Activated naive CD8-positive, alpha-beta T cell treated with anti-CD3 and anti-CD28 coated beads for 36 hours (primary cell): ENCODE data around the gene CAPRIN1. TPM values are rescaled to one million over a fixed set of nuclear protein-coding genes. Genes with fewer than 3 reads are reported as not detected.

ENCODE experiments used
- DNase-seq: peaks from one replicate; pipeline ENCODE4 v3.0.0; 2021
- H3K27ac Mint-ChIP-seq: one replicate; pipeline ENCODE4 v1.8.0; 2022; ENCODE audit warnings: mild to moderate bottlenecking, moderate library complexity, mixed read lengths
- H3K27me3 Mint-ChIP-seq: one replicate; pipeline ENCODE4 v1.8.0; 2022; ENCODE audit warnings: mild to moderate bottlenecking, mixed read lengths
- H3K36me3 Mint-ChIP-seq: one replicate; pipeline ENCODE4 v1.8.0; 2021; ENCODE audit warnings: mild to moderate bottlenecking, mixed read lengths
- H3K4me1 Mint-ChIP-seq: one replicate; pipeline ENCODE4 v1.8.0; 2021; ENCODE audit warnings: mixed read lengths
- H3K4me3 Mint-ChIP-seq: one replicate; pipeline ENCODE4 v1.8.0; 2022; ENCODE audit warnings: mild to moderate bottlenecking, moderate library complexity, mixed read lengths
- H3K9me3 Mint-ChIP-seq: one replicate; pipeline ENCODE4 v1.8.0; 2022; ENCODE audit warnings: mixed read lengths
- total RNA-seq, 2 experiments: library from RNA; stranded (reverse); gene quantifications; one replicate each; pipeline ENCODE4 v1.2.3, GENCODE V29; 2021

CAPRIN1 gene
- total RNA-seq, 2 experiments from 2014 or later = 313 to 342 TPM

DNA sequence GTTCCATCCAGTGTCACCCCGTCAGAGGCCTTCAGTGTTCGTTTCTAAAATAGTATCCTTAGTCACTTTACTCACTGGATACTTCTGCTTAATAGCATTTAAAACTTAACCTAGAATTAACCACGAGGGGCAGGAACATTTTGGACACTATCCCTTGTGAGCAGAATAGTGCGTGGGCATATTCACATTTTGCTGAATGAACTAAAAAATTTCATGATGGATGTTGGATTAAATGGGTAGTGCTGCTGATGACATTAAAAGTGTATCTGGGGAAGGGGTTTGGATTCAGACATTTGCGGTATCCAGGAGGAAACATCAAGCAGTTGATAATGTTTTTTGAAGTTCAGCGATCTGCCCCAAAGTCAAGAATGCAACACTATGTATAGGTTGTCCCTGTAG, 53.1 kb downstream of the CAPRIN1 start:
- peak overlapping the region; percentile 87 for H3K4me3 Mint-ChIP-seq
- no peaks in the 10 kb centered on the region for H3K9me3 Mint-ChIP-seq
- H3K4me1 Mint-ChIP-seq = peaks cover 46% of the 10 kb centered on the region
- DNase-seq = no peak
- H3K27ac Mint-ChIP-seq = peak overlapping the region; percentile 98
- H3K27me3 Mint-ChIP-seq = peaks cover 7% of the 10 kb centered on the region
- H3K36me3 Mint-ChIP-seq = peaks cover 42% of the 10 kb centered on the region

GRCh38 chr11:34105079-34105956, 53.8 kb downstream of the CAPRIN1 start, which contains the start of gene NAT10:
TSS of gene NAT10 (plus strand) at chr11:34105629. CDS start at chr11:34108226, 2,597 bp downstream.
- H3K4me1 Mint-ChIP-seq = peaks cover 49% of the 10 kb centered on the region
- peaks cover 45% of the 10 kb centered on the region for H3K36me3 Mint-ChIP-seq
- peak within 1 kb of the TSS; percentile 87 for H3K4me3 Mint-ChIP-seq
- H3K27ac Mint-ChIP-seq = peak within 1 kb of the TSS; percentile 98
- peak; percentile 94 for DNase-seq
- peaks cover 7% of the 10 kb centered on the region for H3K27me3 Mint-ChIP-seq
- no peaks in the 10 kb centered on the region for H3K9me3 Mint-ChIP-seq

GRCh38 chr11:34105957-34106504, 54.5 kb downstream of the CAPRIN1 start:
- no peaks in the 10 kb centered on the region for H3K9me3 Mint-ChIP-seq
- peak overlapping the region; percentile 87 for H3K4me3 Mint-ChIP-seq
- peaks cover 49% of the 10 kb centered on the region for H3K4me1 Mint-ChIP-seq

DNA sequence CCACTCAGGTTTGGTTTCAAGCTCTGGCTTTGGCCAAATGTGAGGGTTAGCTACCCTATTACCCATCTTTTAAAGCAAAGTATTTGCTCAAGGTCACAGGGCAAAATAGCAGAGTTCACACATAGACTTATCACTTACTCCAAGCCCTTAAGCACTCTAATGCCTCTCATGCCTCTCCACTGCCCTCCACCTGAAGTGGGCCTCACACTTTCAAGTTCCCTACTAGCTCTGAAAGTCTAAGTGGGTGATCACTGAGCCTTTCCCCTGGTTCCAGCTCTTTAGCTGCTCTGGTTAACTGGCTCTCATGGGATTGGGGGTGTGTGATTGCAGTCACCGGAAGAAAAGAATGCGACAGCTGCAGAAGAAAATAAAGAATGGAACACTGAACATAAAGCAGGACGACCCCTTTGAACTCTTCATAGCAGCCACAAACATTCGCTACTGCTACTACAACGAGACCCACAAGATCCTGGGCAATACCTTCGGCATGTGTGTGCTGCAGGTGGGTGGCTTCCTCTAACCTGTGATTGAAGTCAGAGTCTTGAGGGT, 60.3 kb downstream of the CAPRIN1 start:
- no peaks in the 10 kb centered on the region for H3K9me3 Mint-ChIP-seq
- peaks cover 43% of the 10 kb centered on the region for H3K36me3 Mint-ChIP-seq
- H3K4me1 Mint-ChIP-seq = peaks cover 25% of the 10 kb centered on the region
- no peak overlapping the region for H3K4me3 Mint-ChIP-seq
- H3K27ac Mint-ChIP-seq = no peak overlapping the region
- H3K27me3 Mint-ChIP-seq = no peaks in the 10 kb centered on the region
- DNase-seq = no peak

More at GRCh38 chr11:34105957-34106504, 54.5 kb downstream of the CAPRIN1 start:
- Mint-ChIP-seq H3K36me3 (peaks cover 45% of the 10 kb centered on the region), H3K27me3 (peaks cover 7% of the 10 kb centered on the region), H3K27ac (peak overlapping the region; percentile 98)
- no peak for DNase-seq

GRCh38 chr11:34114014-34114413, 62.5 kb downstream of the CAPRIN1 start:
- Mint-ChIP-seq H3K4me1 (peaks cover 9% of the 10 kb centered on the region), H3K9me3 (no peaks in the 10 kb centered on the region), H3K27ac (no peak overlapping the region), H3K4me3 (no peak overlapping the region), H3K27me3 (no peaks in the 10 kb centered on the region), H3K36me3 (peaks cover 37% of the 10 kb centered on the region)
- no peak for DNase-seq

DNA sequence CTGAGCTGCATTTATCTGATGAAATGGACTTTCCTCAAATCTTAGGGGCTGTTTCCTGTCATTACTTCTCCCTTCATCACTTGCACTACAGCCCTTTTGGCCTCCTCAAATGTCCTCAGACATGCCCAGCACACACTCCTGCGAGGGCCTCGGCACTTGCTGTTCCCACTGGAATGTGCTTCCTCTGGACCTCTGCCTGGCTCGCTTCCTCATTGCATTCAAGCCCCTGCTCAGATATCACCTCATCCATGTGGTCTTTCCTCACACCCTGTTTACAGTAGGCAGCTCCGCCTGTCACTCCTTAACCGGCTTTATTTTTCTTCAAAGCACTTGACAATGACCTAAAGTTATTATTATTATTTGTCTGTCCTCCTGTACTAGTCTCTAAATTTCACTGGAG, 62.9 kb downstream of the CAPRIN1 start:
- no peaks in the 10 kb centered on the region for H3K9me3 Mint-ChIP-seq
- H3K36me3 Mint-ChIP-seq = peaks cover 32% of the 10 kb centered on the region
- no peak overlapping the region for H3K4me3 Mint-ChIP-seq
- no peak for DNase-seq
- peaks cover 4% of the 10 kb centered on the region for H3K4me1 Mint-ChIP-seq
- no peak overlapping the region for H3K27ac Mint-ChIP-seq
- H3K27me3 Mint-ChIP-seq = no peaks in the 10 kb centered on the region

DNA sequence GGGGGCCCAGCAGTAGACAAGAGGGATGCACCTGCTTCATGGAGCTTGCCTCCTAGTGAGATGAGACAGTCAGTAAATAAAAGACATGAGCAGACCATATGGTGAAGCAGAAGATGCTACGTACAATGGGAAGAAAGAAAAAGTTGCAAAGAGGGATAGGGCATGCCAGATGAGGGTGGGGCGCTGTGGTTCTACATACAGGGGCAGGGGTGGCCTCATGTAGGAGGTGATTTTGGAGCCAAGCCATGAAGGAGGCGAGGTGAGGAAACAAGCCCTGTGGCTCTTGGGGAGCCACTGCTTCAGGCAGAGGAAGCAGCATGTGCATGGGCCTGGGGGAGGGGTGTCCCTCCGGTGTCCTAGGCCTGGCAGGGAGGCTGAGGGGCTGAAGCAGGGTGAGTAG, 69.1 kb downstream of the CAPRIN1 start:
- Mint-ChIP-seq H3K4me1 (no peaks in the 10 kb centered on the region), H3K27me3 (no peaks in the 10 kb centered on the region), H3K36me3 (peaks cover 48% of the 10 kb centered on the region), H3K9me3 (no peaks in the 10 kb centered on the region), H3K4me3 (no peak overlapping the region), H3K27ac (peak overlapping the region; percentile 45)
- no peak for DNase-seq

GRCh38 chr11:34124885-34125668, 73.5 kb downstream of the CAPRIN1 start:
- Mint-ChIP-seq H3K36me3 (peaks cover 46% of the 10 kb centered on the region), H3K9me3 (no peaks in the 10 kb centered on the region)

DNA sequence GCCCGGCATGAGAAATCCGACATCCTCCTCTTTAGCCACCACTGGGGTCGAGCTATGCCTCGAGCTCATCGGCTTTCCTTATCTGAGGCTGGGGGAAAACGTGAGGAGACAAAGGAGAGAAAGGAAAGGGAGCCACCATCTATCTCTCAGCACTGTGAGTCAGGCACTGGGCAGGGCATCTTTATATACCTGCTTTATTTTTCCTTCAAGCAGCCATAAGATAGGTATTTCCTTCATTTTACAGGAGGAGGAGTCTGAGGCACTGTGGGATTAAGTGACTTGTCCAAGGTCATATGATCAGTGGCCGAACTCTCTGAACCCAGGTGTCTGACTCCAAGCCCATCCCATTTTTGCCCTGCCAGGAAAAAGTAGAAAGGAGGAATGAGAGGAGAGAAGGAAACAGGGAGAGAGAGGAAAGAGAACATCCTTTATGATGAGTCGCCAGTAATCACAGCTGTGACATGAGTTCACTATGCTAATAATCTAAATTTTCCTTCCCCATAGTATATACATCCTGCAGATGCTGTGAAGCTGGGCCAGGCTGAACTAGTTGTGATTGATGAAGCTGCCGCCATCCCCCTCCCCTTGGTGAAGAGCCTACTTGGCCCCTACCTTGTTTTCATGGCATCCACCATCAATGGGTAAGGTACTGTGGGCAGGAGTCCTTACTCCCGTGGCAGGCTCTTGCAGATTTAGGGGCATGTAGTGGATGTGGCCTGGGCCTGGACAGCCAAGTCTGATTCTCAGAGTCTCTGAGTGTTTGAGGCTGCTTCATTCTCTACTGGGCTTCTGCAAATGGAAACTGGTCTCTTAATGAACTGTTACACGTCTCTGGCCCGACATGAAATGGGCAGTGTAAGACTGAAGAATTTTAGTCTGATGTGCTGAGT, 75.7 kb downstream of the CAPRIN1 start:
- Mint-ChIP-seq H3K4me1 (no peaks in the 10 kb centered on the region), H3K27ac (peak overlapping the region; percentile 6), H3K4me3 (no peak overlapping the region), H3K9me3 (no peaks in the 10 kb centered on the region), H3K27me3 (no peaks in the 10 kb centered on the region), H3K36me3 (peaks cover 34% of the 10 kb centered on the region)
- no peak for DNase-seq

More at GRCh38 chr11:34124885-34125668, 73.5 kb downstream of the CAPRIN1 start:
- DNase-seq = no peak
- no peak overlapping the region for H3K4me3 Mint-ChIP-seq
- H3K4me1 Mint-ChIP-seq = no peaks in the 10 kb centered on the region
- H3K27me3 Mint-ChIP-seq = no peaks in the 10 kb centered on the region
- H3K27ac Mint-ChIP-seq = no peak overlapping the region

DNA sequence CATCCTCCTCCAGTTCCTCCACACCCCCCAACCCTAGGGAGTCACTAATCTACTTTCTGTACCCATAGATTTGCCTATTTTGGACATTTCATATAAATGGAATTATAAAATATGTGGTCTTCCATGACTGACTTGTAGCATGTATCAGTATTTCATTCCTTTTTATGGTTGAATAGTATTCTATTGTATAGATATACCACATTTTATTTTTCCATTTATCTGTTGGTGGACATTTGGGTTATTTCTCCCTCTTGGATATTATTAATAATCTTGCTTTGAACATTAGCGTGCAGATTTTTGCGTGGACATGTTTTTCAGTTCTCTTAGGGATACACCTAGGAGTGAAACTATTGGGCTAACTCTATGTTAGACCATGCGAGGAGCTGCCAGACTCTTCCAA, 77.3 kb downstream of the CAPRIN1 start:
- Mint-ChIP-seq H3K9me3 (no peaks in the 10 kb centered on the region), H3K4me1 (no peaks in the 10 kb centered on the region), H3K4me3 (no peak overlapping the region), H3K27ac (no peak overlapping the region), H3K27me3 (no peaks in the 10 kb centered on the region), H3K36me3 (peaks cover 32% of the 10 kb centered on the region)
- no peak for DNase-seq

- H3K4me3 Mint-ChIP-seq = no peak overlapping the region
Measured at GRCh38 chr11:34132261-34132965, 80.9 kb downstream of the CAPRIN1 start.

GRCh38 chr11:34134765-34135164, 83.2 kb downstream of the CAPRIN1 start:
- Mint-ChIP-seq H3K4me1 (peaks cover 6% of the 10 kb centered on the region), H3K36me3 (peaks cover 33% of the 10 kb centered on the region)
- no peak for DNase-seq

More at GRCh38 chr11:34132261-34132965, 80.9 kb downstream of the CAPRIN1 start:
- H3K4me1 Mint-ChIP-seq = peaks cover 6% of the 10 kb centered on the region
- peaks cover 30% of the 10 kb centered on the region for H3K36me3 Mint-ChIP-seq
- H3K9me3 Mint-ChIP-seq = no peaks in the 10 kb centered on the region
- no peak overlapping the region for H3K27ac Mint-ChIP-seq
- H3K27me3 Mint-ChIP-seq = no peaks in the 10 kb centered on the region
- DNase-seq = no peak

GRCh38 chr11:34135439-34135838, 83.9 kb downstream of the CAPRIN1 start:
- Mint-ChIP-seq H3K9me3 (no peaks in the 10 kb centered on the region), H3K4me3 (no peak overlapping the region), H3K4me1 (peaks cover 6% of the 10 kb centered on the region), H3K36me3 (peaks cover 33% of the 10 kb centered on the region), H3K27ac (no peak overlapping the region), H3K27me3 (no peaks in the 10 kb centered on the region)
- DNase-seq = no peak

More at GRCh38 chr11:34134765-34135164, 83.2 kb downstream of the CAPRIN1 start:
- Mint-ChIP-seq H3K9me3 (no peaks in the 10 kb centered on the region), H3K27ac (no peak overlapping the region), H3K27me3 (no peaks in the 10 kb centered on the region), H3K4me3 (no peak overlapping the region)
